ENCODE data around the gene ZNF717. TPM values are rescaled to one million over a fixed set of nuclear protein-coding genes. Genes with fewer than 3 reads are reported as not detected.

Gene ZNF717
- total and polyA plus RNA-seq, 2 of the 8 experiments (the other 6 are each of a cell fraction or from before 2014, with no cell fraction given), result 14.2 TPM; not detected in 1

DNA sequence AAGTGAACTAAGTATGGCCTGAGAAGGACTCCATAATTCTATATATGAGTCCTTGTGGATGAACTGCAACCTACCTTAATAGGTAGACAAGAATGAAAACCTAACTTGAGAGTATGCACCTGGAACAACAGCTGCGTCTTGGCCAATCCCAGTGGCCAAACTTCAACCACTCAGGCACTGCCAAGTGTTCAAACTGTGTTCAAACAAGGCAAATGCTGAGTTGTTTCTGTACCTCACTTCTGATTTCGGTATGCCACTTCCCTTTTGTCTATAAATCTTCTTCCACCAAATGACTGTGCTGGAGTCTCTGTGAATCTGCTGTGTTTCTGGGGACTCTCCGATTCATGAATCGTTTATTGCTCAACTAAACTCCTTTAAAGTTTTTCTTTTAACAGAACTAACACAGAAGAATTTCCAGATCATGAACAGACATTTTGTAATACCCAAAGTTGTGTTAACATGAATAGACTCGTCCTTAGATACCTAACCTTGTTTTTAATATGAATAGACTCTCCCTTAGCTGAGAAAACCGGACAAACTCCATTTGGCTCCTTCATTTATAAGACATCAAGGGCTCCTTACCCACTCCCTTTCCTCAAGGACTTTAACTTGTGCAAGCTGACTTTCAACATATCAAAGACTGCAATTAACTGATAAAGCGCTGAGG lies 4.1 kb downstream of the ZNF717 start:
- WGBS, 2 experiments (ENCODE audit: extremely low coverage in 1 of 2, insufficient coverage in 1 of 2, insufficient read length in 1 of 2, insufficient replicate concordance in 2 of 2, low coverage in 1 of 2, low lambda C conversion rate in 2 of 2, missing lambda C conversion rate in 1 of 2), result 79% methylated on average over 7 of the region's 7 CpGs; no CpG with 5 or more reads in 1 of the 2 experiments
- peaks cover 9 to 25% of the 10 kb centered on the region in 2 experiments for H3K9me3 ChIP-seq (ENCODE audit: insufficient read depth in 2 of 2, low read depth in 1 of 2, low read length in 1 of 2)
- ChIA-PET CTCF (ENCODE audit: partially characterized antibody) (no interaction called here), POLR2A (ENCODE audit: partially characterized antibody) (interaction anchor here (1.2 kb wide), 1 partner anchor 9 kb away, joined by 3 read pairs; no protein-coding TSS in a partner anchor)
- H4K91ac ChIP-seq (replicated peaks; ENCODE audit: insufficient read length, low read length), result no peak overlapping the region
- no peak overlapping the region for H4K5ac ChIP-seq (ENCODE audit: insufficient read length, low read depth, low read length)
- no peak overlapping the region for H2AFZ ChIP-seq (ENCODE audit: low read length)
- H3K4me3 ChIP-seq (ENCODE audit: extremely low read depth in 1 of 4, insufficient read depth in 2 of 4, low read depth in 3 of 4, low read length in 4 of 4), result no peak overlapping the region
- no peak overlapping the region for H2BK5ac ChIP-seq (ENCODE audit: low read depth, low read length)
- 0 out of 2 replicates have a peak, but pooled peaks cover 4% of the 10 kb centered on the region for H3K23me2 ChIP-seq (ENCODE audit: low read depth, low read length)
- H3K23ac ChIP-seq (ENCODE audit: insufficient read length), result no peak overlapping the region
- H3K56ac ChIP-seq (replicated peaks; ENCODE audit: insufficient read length, low read depth, low read length), result no peak overlapping the region
- no peak overlapping the region for H3K4me2 ChIP-seq (ENCODE audit: insufficient read depth in 1 of 2, low read depth in 2 of 2, low read length in 2 of 2)
- FAIRE-seq, result no peak
- H3K9ac ChIP-seq (replicated peaks in 1 of 4; ENCODE audit: extremely low read depth in 1 of 4, low read depth in 3 of 4, low read length in 3 of 4), result no peak overlapping the region
- H2BK20ac ChIP-seq (ENCODE audit: low read length), result no peak overlapping the region
- no peak overlapping the region for H3K14ac ChIP-seq (ENCODE audit: insufficient read length)
- H3K36me3 ChIP-seq (ENCODE audit: control insufficient read depth in 2 of 4, insufficient read depth in 4 of 4, low read length in 3 of 4), result peaks cover 0 to 45% (median 5%) of the 10 kb centered on the region in 4 experiments; a peak in 5 of 8 replicates
- H3K27ac ChIP-seq (ENCODE audit: low read depth, low read length), result no peak overlapping the region
- H4K8ac ChIP-seq (ENCODE audit: extremely low read depth, insufficient read depth, low read length), result no peak overlapping the region
- DNase-seq (ENCODE audit: low read depth in 1 of 2, low spot score in 2 of 2), result no peak
- H3K79me1 ChIP-seq (ENCODE audit: low read depth, low read length), result no peaks in the 10 kb centered on the region
- H3K79me2 ChIP-seq (ENCODE audit: control insufficient read depth in 1 of 2, insufficient read depth in 2 of 2, low read length in 2 of 2), result peaks cover 0 to 39% of the 10 kb centered on the region in 2 experiments; a peak in 3 of 4 replicates
- TF ChIP-seq POLR2A (IDR thresholded peaks at IDR 0.05; ENCODE audit: control extremely low read depth in 1 of 2, low read depth in 2 of 2, low read length in 2 of 2) (no peak), SRF (IDR thresholded peaks at IDR 0.05; ENCODE audit: low read depth, low read length) (no peak), HDAC6 (IDR thresholded peaks at IDR 0.05; ENCODE audit: low read depth, low read length) (no peak), BACH1 (IDR thresholded peaks at IDR 0.05; ENCODE audit: low read length) (no peak)
- TF ChIP-seq, protein P1, sequence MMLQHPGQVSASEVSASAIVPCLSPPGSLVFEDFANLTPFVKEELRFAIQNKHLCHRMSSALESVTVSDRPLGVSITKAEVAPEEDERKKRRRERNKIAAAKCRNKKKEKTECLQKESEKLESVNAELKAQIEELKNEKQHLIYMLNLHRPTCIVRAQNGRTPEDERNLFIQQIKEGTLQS (IDR thresholded peaks at IDR 0.05; ENCODE audit: insufficient read depth, low read depth, low read length), result no peak
- H2BK15ac ChIP-seq (ENCODE audit: low read length), result no peak overlapping the region
- no peak overlapping the region for H3K18ac ChIP-seq (ENCODE audit: extremely low read depth, low read length)
- H2BK12ac ChIP-seq (ENCODE audit: low read depth, low read length), result no peak overlapping the region
- H2BK120ac ChIP-seq (replicated peaks; ENCODE audit: low read depth, low read length), result no peak overlapping the region
- H3K4ac ChIP-seq (replicated peaks; ENCODE audit: insufficient read length, low read depth, low read length), result no peak overlapping the region
- no peaks in the 10 kb centered on the region for H4K20me1 ChIP-seq (replicated peaks in 1 of 2; ENCODE audit: control insufficient read depth in 1 of 2, insufficient read depth in 2 of 2, low read length in 2 of 2)
- H2AK5ac ChIP-seq (ENCODE audit: low read depth, low read length), result no peak overlapping the region
- H3K27me3 ChIP-seq (replicated peaks in 1 of 4; ENCODE audit: control insufficient read depth in 3 of 4, extremely low read depth in 1 of 4, insufficient read depth in 3 of 4, low read length in 3 of 4), result no peaks in the 10 kb centered on the region
- H3K4me1 ChIP-seq (replicated peaks in 1 of 4; ENCODE audit: control insufficient read depth in 3 of 4, insufficient read depth in 4 of 4, low read length in 3 of 4), result no peaks in the 10 kb centered on the region

All from H1 (cell line).